WTC11 (cell line): ENCODE measurements around the gene MTX1. TPM values are rescaled to one million over a fixed set of nuclear protein-coding genes. Genes with fewer than 3 reads are reported as not detected.

Source experiments
- ATAC-seq: fragments of 200-7000 bp; cut with Tn5 transposase; 2 replicates; pipeline ENCODE4 v1.10.0; 2021; ENCODE audit warnings: mild to moderate bottlenecking, moderate library complexity
- CTCF ChIA-PET: fragments of 300-600 bp; sonication (Branson Sonifier 250); formaldehyde crosslinking; loops from one replicate; lab custom pipeline; 2021; ENCODE audit warnings: antibody characterized with exemption; lab: Charles Lee
- POLR2A ChIA-PET: fragments of 350-600 bp; sonication (Branson Sonifier 250); formaldehyde crosslinking; loops from one replicate; lab custom pipeline; 2021; ENCODE audit warnings: antibody characterized with exemption; lab: Charles Lee
- DNase-seq: peaks from one replicate; pipeline ENCODE4 v3.0.0; 2021; ENCODE audit warnings: low spot score
- H3K27ac Mint-ChIP-seq: 2 replicates; pipeline ENCODE4 v1.8.0; 2021; ENCODE audit warnings: mixed read lengths
- H3K27me3 Mint-ChIP-seq: 2 replicates; pipeline ENCODE4 v1.8.0; 2021; ENCODE audit warnings: low read depth, mild to moderate bottlenecking, moderate library complexity, mixed read lengths
- H3K36me3 Mint-ChIP-seq: 2 replicates; pipeline ENCODE4 v1.8.0; 2021; ENCODE audit warnings: mixed read lengths
- H3K4me1 Mint-ChIP-seq: 2 replicates; pipeline ENCODE4 v1.8.0; 2022; ENCODE audit warnings: mixed read lengths
- H3K4me3 Mint-ChIP-seq: 2 replicates; pipeline ENCODE4 v1.8.0; 2021; ENCODE audit warnings: mild to moderate bottlenecking, moderate library complexity, mixed read lengths
- H3K9me3 Mint-ChIP-seq: 2 replicates; pipeline ENCODE4 v1.8.0; 2021; ENCODE audit warnings: mixed read lengths
- FOXJ3 ChIP-seq: sonication (generic); formaldehyde crosslinking; IDR thresholded peaks from 2 replicates; pipeline ENCODE4 v1.9.0; 2021; ENCODE audit warnings: missing genetic modification reagents, mild to moderate bottlenecking, borderline replicate concordance
- PRRX2 ChIP-seq: fragments of 250-450 bp; sonication (Bioruptor Pico); IDR thresholded peaks from 2 replicates; pipeline ENCODE4 v1.8.0; 2021; ENCODE audit warnings: mild to moderate bottlenecking
- RORB ChIP-seq: fragments of 250-450 bp; sonication (Bioruptor Pico); IDR thresholded peaks from 2 replicates; pipeline ENCODE4 v1.9.0; 2021; ENCODE audit warnings: mild to moderate bottlenecking
- SMAD4 ChIP-seq: sonication (generic); formaldehyde crosslinking; IDR thresholded peaks from 2 replicates; pipeline ENCODE4 v1.8.0; 2022; ENCODE audit warnings: mild to moderate bottlenecking, missing genetic modification reagents
- SP1 ChIP-seq: sonication (generic); formaldehyde crosslinking; conservative IDR thresholded peaks from 2 replicates; pipeline ENCODE4 v1.8.1; 2022; ENCODE audit warnings: missing genetic modification reagents
- TEAD1 ChIP-seq: sonication (generic); formaldehyde crosslinking; IDR thresholded peaks from 2 replicates; pipeline ENCODE4 v1.8.0; 2022; ENCODE audit warnings: mild to moderate bottlenecking, missing genetic modification reagents
- TP53 ChIP-seq: sonication (generic); formaldehyde crosslinking; IDR thresholded peaks from 2 replicates; pipeline ENCODE4 v1.8.1; 2023; ENCODE audit warnings: mild to moderate bottlenecking, missing genetic modification reagents
- ZNF138 ChIP-seq: sonication (generic); formaldehyde crosslinking; conservative IDR thresholded peaks from 2 replicates; pipeline ENCODE4 v1.8.1; 2022; ENCODE audit warnings: mild to moderate bottlenecking, moderate library complexity, missing genetic modification reagents
- ZNF671 ChIP-seq: fragments of 250-450 bp; sonication (Bioruptor Pico); IDR thresholded peaks from 2 replicates; pipeline ENCODE4 v1.8.0; 2021; ENCODE audit warnings: mild to moderate bottlenecking
- total RNA-seq: library from RNA; stranded (reverse); gene quantifications from 3 replicates; pipeline ENCODE4 v1.2.3, GENCODE V29; 2021
- TF ChIP-seq, protein P1 (sequence below): sonication (generic); formaldehyde crosslinking; IDR thresholded peaks from 2 replicates; pipeline ENCODE4 v1.8.0; 2022; ENCODE audit warnings: mild to moderate bottlenecking, missing genetic modification reagents
- TF ChIP-seq, protein P2 (sequence below): sonication (generic); formaldehyde crosslinking; IDR thresholded peaks from 2 replicates; pipeline ENCODE4 v1.8.0; 2023; ENCODE audit warnings: mild to moderate bottlenecking, missing genetic modification reagents
- TF ChIP-seq, protein P3 (sequence below): sonication (generic); formaldehyde crosslinking; IDR thresholded peaks from 2 replicates; pipeline ENCODE4 v1.8.1; 2023; ENCODE audit warnings: mild to moderate bottlenecking, missing genetic modification reagents
- TF ChIP-seq, protein P4 (sequence below): sonication (generic); formaldehyde crosslinking; conservative IDR thresholded peaks from 2 replicates; pipeline ENCODE4 v1.8.1; 2023; ENCODE audit warnings: mild to moderate bottlenecking, low read depth, missing genetic modification reagents, moderate library complexity
- TF ChIP-seq, protein P5 (sequence below): sonication (generic); formaldehyde crosslinking; IDR thresholded peaks from 2 replicates; pipeline ENCODE4 v1.8.1; 2023; ENCODE audit warnings: mild to moderate bottlenecking, missing genetic modification reagents, moderate library complexity
- TF ChIP-seq, protein P6 (sequence below): sonication (generic); formaldehyde crosslinking; IDR thresholded peaks from 2 replicates; pipeline ENCODE4 v1.8.1; 2022; ENCODE audit warnings: mild to moderate bottlenecking, moderate library complexity, missing genetic modification reagents
- TF ChIP-seq, protein P7 (sequence below): sonication (generic); formaldehyde crosslinking; IDR thresholded peaks from 2 replicates; pipeline ENCODE4 v1.8.0; 2022; ENCODE audit warnings: missing genetic modification reagents
- TF ChIP-seq, protein P8 (sequence below): sonication (generic); formaldehyde crosslinking; IDR thresholded peaks from 2 replicates; pipeline ENCODE4 v1.8.0; 2023; ENCODE audit warnings: missing genetic modification reagents

The MTX1 gene
- total RNA-seq, 1 experiment from 2014 or later = 62.8 TPM

DNA sequence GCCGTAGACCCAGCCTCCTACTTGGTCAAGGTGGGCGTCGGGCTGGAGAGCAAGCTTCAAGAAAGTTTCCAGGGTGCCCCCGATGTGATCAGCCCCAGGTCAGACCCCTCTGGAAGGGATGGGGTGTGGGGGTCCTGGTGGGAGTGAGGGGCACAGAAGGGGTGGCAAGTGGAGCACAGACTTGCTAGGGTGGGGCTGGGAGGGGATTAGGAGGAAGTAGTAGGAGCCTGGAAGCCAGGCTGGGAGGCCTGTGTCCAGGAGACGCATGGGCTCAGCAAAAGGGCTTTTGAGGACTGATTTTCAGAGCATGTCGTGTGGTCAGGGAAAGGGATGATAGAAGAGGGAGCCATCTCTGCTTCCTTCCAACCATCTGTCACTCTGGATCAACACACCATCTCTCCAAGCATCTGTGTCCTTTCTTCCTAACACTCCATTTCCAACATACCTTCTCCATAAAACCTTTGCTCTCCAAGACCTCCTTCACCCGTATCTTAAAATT is 26.4 kb upstream of the MTX1 start (continued):
- TF ChIP-seq PRRX2 = no peak
- no peak for TF ChIP-seq SP1 (CRISPR knock-in tag)
- TF ChIP-seq SMAD4 (CRISPR knock-in tag) = no peak
- TF ChIP-seq, protein P1, sequence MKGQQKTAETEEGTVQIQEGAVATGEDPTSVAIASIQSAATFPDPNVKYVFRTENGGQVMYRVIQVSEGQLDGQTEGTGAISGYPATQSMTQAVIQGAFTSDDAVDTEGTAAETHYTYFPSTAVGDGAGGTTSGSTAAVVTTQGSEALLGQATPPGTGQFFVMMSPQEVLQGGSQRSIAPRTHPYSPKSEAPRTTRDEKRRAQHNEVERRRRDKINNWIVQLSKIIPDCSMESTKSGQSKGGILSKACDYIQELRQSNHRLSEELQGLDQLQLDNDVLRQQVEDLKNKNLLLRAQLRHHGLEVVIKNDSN = no peak
- no peak for TF ChIP-seq ZNF138 (CRISPR knock-in tag)
- no peak for TF ChIP-seq FOXJ3

DNA sequence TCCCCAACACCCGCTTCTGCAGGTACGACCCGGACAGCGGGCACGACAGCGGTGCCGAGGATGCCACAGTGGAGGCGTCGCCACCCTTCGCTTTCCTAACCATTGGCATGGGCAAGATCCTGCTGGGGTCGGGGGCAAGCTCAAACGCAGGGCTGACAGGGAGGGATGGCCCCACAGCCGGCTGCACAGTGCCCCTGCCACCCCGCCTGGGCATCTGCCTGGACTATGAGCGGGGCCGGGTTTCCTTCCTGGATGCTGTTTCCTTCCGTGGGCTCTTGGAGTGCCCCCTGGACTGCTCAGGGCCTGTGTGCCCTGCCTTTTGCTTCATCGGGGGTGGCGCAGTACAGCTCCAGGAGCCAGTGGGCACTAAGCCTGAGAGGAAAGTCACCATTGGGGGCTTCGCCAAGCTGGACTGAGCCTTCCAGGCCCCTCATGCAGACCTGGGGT is 24.7 kb upstream of the MTX1 start:
- Mint-ChIP-seq H3K36me3 (peaks cover 23% of the 10 kb centered on the region), H3K9me3 (no peaks in the 10 kb centered on the region), H3K4me3 (no peak overlapping the region), H3K27ac (no peak overlapping the region), H3K27me3 (no peaks in the 10 kb centered on the region), H3K4me1 (peaks cover 29% of the 10 kb centered on the region)
- no peak for DNase-seq
- no peak for ATAC-seq
- POLR2A ChIA-PET = no interaction called here
- TF ChIP-seq, protein P2, sequence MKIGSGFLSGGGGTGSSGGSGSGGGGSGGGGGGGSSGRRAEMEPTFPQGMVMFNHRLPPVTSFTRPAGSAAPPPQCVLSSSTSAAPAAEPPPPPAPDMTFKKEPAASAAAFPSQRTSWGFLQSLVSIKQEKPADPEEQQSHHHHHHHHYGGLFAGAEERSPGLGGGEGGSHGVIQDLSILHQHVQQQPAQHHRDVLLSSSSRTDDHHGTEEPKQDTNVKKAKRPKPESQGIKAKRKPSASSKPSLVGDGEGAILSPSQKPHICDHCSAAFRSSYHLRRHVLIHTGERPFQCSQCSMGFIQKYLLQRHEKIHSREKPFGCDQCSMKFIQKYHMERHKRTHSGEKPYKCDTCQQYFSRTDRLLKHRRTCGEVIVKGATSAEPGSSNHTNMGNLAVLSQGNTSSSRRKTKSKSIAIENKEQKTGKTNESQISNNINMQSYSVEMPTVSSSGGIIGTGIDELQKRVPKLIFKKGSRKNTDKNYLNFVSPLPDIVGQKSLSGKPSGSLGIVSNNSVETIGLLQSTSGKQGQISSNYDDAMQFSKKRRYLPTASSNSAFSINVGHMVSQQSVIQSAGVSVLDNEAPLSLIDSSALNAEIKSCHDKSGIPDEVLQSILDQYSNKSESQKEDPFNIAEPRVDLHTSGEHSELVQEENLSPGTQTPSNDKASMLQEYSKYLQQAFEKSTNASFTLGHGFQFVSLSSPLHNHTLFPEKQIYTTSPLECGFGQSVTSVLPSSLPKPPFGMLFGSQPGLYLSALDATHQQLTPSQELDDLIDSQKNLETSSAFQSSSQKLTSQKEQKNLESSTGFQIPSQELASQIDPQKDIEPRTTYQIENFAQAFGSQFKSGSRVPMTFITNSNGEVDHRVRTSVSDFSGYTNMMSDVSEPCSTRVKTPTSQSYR (CRISPR knock-in tag) = no peak
- no peak for TF ChIP-seq RORB (CRISPR knock-in tag)
- TF ChIP-seq, protein P3, sequence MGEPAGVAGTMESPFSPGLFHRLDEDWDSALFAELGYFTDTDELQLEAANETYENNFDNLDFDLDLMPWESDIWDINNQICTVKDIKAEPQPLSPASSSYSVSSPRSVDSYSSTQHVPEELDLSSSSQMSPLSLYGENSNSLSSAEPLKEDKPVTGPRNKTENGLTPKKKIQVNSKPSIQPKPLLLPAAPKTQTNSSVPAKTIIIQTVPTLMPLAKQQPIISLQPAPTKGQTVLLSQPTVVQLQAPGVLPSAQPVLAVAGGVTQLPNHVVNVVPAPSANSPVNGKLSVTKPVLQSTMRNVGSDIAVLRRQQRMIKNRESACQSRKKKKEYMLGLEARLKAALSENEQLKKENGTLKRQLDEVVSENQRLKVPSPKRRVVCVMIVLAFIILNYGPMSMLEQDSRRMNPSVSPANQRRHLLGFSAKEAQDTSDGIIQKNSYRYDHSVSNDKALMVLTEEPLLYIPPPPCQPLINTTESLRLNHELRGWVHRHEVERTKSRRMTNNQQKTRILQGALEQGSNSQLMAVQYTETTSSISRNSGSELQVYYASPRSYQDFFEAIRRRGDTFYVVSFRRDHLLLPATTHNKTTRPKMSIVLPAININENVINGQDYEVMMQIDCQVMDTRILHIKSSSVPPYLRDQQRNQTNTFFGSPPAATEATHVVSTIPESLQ (CRISPR knock-in tag) = no peak
- TF ChIP-seq, protein P4, sequence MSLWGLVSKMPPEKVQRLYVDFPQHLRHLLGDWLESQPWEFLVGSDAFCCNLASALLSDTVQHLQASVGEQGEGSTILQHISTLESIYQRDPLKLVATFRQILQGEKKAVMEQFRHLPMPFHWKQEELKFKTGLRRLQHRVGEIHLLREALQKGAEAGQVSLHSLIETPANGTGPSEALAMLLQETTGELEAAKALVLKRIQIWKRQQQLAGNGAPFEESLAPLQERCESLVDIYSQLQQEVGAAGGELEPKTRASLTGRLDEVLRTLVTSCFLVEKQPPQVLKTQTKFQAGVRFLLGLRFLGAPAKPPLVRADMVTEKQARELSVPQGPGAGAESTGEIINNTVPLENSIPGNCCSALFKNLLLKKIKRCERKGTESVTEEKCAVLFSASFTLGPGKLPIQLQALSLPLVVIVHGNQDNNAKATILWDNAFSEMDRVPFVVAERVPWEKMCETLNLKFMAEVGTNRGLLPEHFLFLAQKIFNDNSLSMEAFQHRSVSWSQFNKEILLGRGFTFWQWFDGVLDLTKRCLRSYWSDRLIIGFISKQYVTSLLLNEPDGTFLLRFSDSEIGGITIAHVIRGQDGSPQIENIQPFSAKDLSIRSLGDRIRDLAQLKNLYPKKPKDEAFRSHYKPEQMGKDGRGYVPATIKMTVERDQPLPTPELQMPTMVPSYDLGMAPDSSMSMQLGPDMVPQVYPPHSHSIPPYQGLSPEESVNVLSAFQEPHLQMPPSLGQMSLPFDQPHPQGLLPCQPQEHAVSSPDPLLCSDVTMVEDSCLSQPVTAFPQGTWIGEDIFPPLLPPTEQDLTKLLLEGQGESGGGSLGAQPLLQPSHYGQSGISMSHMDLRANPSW = no peak
- TF ChIP-seq TEAD1 = no peak
- TF ChIP-seq, protein P5, sequence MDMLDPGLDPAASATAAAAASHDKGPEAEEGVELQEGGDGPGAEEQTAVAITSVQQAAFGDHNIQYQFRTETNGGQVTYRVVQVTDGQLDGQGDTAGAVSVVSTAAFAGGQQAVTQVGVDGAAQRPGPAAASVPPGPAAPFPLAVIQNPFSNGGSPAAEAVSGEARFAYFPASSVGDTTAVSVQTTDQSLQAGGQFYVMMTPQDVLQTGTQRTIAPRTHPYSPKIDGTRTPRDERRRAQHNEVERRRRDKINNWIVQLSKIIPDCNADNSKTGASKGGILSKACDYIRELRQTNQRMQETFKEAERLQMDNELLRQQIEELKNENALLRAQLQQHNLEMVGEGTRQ (CRISPR knock-in tag) = no peak
- TF ChIP-seq ZNF671 (CRISPR knock-in tag) = no peak
- TF ChIP-seq TP53 (CRISPR knock-in tag) = no peak
- TF ChIP-seq, protein P6, sequence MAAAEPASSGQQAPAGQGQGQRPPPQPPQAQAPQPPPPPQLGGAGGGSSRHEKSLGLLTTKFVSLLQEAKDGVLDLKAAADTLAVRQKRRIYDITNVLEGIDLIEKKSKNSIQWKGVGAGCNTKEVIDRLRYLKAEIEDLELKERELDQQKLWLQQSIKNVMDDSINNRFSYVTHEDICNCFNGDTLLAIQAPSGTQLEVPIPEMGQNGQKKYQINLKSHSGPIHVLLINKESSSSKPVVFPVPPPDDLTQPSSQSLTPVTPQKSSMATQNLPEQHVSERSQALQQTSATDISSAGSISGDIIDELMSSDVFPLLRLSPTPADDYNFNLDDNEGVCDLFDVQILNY (CRISPR knock-in tag) = no peak
- TF ChIP-seq, protein P7, sequence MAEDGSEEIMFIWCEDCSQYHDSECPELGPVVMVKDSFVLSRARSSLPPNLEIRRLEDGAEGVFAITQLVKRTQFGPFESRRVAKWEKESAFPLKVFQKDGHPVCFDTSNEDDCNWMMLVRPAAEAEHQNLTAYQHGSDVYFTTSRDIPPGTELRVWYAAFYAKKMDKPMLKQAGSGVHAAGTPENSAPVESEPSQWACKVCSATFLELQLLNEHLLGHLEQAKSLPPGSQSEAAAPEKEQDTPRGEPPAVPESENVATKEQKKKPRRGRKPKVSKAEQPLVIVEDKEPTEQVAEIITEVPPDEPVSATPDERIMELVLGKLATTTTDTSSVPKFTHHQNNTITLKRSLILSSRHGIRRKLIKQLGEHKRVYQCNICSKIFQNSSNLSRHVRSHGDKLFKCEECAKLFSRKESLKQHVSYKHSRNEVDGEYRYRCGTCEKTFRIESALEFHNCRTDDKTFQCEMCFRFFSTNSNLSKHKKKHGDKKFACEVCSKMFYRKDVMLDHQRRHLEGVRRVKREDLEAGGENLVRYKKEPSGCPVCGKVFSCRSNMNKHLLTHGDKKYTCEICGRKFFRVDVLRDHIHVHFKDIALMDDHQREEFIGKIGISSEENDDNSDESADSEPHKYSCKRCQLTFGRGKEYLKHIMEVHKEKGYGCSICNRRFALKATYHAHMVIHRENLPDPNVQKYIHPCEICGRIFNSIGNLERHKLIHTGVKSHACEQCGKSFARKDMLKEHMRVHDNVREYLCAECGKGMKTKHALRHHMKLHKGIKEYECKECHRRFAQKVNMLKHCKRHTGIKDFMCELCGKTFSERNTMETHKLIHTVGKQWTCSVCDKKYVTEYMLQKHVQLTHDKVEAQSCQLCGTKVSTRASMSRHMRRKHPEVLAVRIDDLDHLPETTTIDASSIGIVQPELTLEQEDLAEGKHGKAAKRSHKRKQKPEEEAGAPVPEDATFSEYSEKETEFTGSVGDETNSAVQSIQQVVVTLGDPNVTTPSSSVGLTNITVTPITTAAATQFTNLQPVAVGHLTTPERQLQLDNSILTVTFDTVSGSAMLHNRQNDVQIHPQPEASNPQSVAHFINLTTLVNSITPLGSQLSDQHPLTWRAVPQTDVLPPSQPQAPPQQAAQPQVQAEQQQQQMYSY (CRISPR knock-in tag) = no peak
- TF ChIP-seq, protein P8, sequence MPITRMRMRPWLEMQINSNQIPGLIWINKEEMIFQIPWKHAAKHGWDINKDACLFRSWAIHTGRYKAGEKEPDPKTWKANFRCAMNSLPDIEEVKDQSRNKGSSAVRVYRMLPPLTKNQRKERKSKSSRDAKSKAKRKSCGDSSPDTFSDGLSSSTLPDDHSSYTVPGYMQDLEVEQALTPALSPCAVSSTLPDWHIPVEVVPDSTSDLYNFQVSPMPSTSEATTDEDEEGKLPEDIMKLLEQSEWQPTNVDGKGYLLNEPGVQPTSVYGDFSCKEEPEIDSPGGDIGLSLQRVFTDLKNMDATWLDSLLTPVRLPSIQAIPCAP (CRISPR knock-in tag) = no peak
- CTCF ChIA-PET = interaction anchor here (0.6 to 4.5 kb wide), 4 partner anchors 8 to 19 kb away, joined by 3 to 39 read pairs (median 34); partner anchors contain the start of gene KRTCAP2
